Activated T-cell treated with anti-CD3 and anti-CD28 coated beads, Interleukin-2, amount 50 U/mL, for 1 hour (primary cell): Measurements from ENCODE around the gene CACNG3.
"Not testable (repeated sequence)": the region's sequence is repeated elsewhere in the genome, so short reads cannot be mapped to it uniquely, and the experiment has no call there.

Experiments used
- DNase-seq: peaks from one replicate; pipeline ENCODE4 v3.0.0-alpha.2; 2020

CACNG3 gene

GRCh38 chr16:24281466-24281865 is 25.3 kb downstream of the CACNG3 start:
- DNase-seq = no peak

DNA sequence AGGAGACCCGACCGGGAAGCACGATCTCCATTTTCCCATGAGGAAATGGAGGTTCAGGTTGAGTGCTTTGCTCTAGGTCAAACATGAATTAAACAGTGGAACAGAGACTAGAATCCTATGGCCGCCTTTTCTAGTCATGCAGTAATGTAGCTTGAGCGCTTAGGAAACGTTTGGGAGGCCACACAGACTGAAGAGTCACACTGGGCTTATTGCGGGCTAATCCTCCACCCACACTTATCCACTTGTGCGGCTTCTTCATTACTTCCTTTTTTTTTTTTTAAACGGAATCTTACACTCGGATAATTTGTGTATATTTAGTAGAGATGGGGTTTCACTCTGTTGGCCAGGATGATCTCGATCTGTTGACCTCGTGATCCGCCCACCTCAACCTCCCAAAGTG is 26.0 kb downstream of the CACNG3 start:
- DNase-seq = no peak

- DNase-seq = no peak
Measured at GRCh38 chr16:24286741-24287405, 30.7 kb downstream of the CACNG3 start.

DNA sequence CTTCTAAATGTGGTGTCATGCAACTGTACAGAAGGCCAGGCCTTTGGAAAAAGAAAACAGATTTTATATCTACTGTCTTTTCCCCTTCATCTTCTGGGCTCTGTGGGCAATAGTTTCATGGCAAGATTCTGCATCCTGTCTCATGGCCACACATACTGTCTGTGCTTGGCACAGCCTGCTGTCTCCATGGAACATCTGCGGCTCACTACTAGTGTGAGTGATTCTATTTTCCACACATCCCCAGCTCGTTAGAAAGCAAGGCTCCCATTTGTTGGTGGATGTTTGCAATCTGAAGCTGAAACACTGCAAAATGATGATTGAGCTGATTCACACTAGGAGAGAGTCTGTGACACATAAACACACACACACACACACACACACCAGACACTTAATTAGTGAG is 32.4 kb downstream of the CACNG3 start:
- DNase-seq = no peak

DNA sequence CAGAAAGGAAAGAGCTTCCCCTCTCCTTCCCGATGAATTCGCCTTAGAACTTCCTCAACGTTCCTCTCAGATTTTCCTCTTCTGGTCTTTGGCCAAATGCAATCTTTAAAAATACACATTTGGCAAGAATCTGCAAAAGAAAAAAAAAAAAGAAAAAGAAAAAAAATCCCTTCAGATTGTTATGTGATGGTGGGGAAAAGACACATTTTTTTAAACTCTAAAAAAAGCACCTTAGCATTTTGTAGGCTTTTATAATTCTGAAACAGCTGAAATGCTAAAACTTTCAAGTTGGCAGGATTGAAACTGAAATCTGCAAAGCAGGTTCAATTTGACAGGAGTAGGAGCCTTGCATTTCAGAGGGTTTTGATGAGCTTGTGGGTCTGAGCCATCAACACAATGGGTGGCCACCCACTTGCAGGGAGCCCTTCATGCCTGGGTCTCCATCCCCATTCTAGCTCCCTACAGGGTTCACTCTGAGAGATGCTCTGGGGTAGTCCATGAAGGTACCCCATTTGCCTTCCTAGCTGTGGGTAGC is 33.1 kb downstream of the CACNG3 start:
- DNase-seq = no peak

GRCh38 chr16:24291932-24292331 is 35.8 kb downstream of the CACNG3 start:
- DNase-seq = no peak

GRCh38 chr16:24294131-24294530 is 38.0 kb downstream of the CACNG3 start:
- DNase-seq = no peak

- DNase-seq = no peak
Measured at GRCh38 chr16:24297375-24297774, 41.2 kb downstream of the CACNG3 start.

DNA sequence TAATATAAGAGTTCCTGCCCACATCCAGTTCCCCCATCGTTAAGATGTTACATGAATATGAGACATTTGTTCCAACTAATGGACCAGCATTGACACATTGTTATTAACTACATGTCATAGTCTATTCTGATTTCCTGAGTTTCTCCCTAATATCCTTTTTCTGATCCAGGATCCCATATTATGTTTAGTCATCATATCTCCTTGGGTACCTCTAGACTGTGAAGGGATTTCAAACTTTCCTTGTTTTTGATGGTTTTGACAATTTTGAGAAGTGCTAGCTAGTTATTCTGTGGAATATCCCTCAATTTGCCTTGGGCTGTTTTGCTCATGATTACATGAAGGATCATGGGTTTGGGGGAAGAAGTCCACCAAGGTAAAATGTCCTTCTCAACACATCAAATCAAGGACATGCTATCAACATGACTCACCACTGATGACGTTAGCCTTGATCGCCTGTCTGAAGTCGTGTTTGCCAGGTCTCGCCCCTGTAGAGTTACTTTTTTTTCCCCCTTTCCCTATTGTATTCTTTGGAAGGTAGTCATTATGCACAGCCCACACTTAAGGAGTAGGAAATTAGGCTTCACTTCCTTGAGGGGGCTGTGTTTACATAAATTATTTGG is 42.5 kb downstream of the CACNG3 start:
- DNase-seq = no peak

GRCh38 chr16:24300750-24301149 is 44.6 kb downstream of the CACNG3 start:
- DNase-seq = not testable (repeated sequence)

DNA sequence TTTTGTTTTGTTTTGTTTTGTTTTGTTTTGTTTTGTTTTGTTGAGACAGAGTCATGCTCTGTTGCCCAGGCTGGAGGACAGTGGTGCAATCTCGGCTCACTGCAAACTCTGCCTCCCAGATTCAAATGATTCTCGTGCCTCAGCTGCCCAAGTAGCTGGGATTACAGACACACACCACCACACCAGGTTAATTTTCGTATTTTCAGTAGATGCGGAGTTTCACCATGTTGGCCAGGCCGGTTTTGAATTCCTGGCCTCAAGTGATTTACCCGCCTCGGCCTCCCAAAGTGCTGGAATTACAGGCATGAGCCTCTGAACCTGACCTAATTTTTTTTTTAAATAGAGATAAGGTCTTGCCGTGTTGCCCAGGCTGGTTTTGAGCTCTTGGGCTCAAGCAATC is 46.5 kb downstream of the CACNG3 start:
- DNase-seq = no peak

- DNase-seq = no peak
Measured at GRCh38 chr16:24308200-24308599, 52.1 kb downstream of the CACNG3 start.

DNA sequence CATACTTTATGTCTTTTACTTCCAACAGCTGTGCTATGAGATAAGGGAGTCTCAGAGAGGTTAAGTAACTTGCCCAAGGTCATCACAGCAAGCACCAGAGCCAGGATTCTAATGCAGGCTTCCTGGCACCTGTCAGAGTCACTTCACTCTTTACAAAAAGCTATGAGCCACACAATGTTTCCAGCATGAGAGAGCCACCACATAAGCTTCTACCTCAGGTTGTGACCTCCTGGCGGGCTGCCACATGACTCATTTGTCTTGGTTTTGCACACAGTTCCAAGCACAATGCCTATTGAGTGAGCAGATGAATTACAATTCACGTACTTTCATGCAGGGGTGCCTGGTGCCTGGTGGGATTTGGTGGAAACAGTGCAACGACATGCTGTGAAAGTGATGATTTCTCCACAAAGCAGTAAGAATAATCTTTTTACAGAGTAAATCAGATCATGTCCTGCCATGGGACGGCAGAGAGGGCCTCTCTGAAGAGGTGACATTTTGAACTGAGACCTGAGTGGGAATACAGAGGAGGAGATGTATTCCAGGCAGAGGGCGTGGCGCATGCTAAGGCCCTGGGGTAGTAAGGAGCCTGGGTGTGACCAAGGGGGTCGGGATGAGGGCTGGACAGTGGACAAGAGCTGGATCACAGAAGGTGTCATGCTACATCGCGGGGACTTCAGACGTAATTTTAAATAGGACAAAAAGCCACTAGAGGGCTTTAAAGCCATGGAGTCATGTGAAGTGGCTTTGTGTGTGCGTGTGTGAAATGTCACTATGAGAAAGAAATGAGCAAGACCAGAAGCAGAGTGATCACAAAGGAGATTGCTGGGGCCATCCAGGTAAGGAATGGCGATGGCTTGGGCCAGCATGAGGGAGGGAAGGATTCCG is 53.4 kb downstream of the CACNG3 start:
- no peak for DNase-seq

GRCh38 chr16:24315343-24315742 is 59.2 kb downstream of the CACNG3 start:
- no peak for DNase-seq

- DNase-seq = no peak
Measured at GRCh38 chr16:24318680-24319079, 62.5 kb downstream of the CACNG3 start.

GRCh38 chr16:24319126-24319814 is 63.1 kb downstream of the CACNG3 start:
- DNase-seq = no peak

GRCh38 chr16:24322106-24322505 is 66.0 kb downstream of the CACNG3 start:
- DNase-seq = no peak

DNA sequence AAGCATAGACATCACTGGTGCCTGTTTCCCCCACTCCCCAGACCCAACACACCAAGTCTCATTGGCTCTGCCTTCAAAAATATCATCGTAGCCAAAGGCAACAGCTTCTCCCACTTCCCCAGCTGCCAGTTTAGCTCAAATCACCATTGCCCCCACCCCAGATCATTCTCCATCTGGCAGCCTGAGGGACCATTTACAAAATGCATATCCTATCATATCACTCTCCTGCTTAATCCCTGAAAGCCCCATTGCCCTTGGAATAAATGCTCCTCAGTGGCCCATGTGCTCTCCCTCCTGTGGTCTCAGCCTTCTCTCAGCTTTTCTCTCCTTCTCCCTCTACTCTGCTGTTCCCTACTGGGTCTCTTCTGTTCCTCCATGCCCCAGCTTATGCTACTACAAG is 68.3 kb downstream of the CACNG3 start:
- DNase-seq = no peak

DNA sequence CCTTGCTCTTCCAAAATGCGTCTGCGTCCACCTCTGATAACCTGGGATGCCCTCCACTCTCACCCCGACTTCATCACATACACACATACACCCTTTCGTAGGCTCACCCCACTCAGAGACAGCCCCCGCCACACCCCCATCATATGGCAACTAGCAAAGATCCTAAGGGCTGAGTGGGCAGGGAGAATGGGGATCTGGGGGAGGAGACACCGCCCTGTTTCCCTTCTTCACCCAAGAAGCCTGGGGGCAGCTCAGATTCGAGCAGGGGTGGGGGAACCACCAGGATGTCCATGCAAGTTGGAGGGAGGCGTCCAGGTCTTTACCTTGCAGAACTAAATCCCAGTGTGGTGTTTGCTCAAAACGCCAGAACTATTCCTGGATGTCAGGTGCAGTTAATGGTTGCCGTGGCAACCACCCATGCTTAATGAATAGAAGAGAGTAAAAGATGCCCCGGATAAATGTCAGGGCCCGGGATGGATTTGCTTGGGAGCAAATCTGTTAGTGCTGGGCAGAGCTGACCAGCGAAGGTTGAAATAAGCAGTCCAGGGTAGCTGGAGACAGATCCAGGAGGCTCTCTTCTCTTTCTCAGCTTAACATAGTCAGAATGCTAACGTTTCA is 72.8 kb downstream of the CACNG3 start:
- DNase-seq = no peak

- no peak for DNase-seq
Measured at GRCh38 chr16:24332178-24332577, 76.0 kb downstream of the CACNG3 start.

GRCh38 chr16:24332582-24333090 is 76.5 kb downstream of the CACNG3 start:
- DNase-seq = no peak

- no peak for DNase-seq
Measured at GRCh38 chr16:24336491-24336890, 80.4 kb downstream of the CACNG3 start.
